GM18505 (cell line): ENCODE measurements around the gene GSTT2B.
"Not testable (repeated sequence)": the region's sequence is repeated elsewhere in the genome, so short reads cannot be mapped to it uniquely, and the experiment has no call there.

Source experiments
- ATAC-seq: cut with Tn5 transposase; IDR thresholded peaks from one replicate; pipeline ENCODE4 v1.9.1; 2021; ENCODE audit not compliant: unreplicated experiment
- POLR2A ChIP-seq: IDR thresholded peaks from 4 replicates; pipeline ENCODE4 v1.6.1; 2011; ENCODE audit warnings: borderline replicate concordance; ENCODE audit not compliant: insufficient read depth, insufficient read length; ENCODE audit errors: extremely low read depth

The GSTT2B gene

GRCh38 chr22:23908587-23909205 lies 52.3 kb downstream of the GSTT2B start:
- no peak for TF ChIP-seq POLR2A

GRCh38 chr22:23907423-23907822 lies 53.6 kb downstream of the GSTT2B start:
- not testable (repeated sequence) for ATAC-seq

More at GRCh38 chr22:23908587-23909205, 52.3 kb downstream of the GSTT2B start:
- no peak for ATAC-seq
